HG02759 (cell line): ENCODE measurements around the gene PLCG2.
"Not testable (repeated sequence)": the region's sequence is repeated elsewhere in the genome, so short reads cannot be mapped to it uniquely, and the experiment has no call there.

ENCODE experiments used
- ATAC-seq: cut with Tn5 transposase; IDR thresholded peaks from one replicate; pipeline ENCODE4 v1.9.1; 2021; ENCODE audit warnings: mild to moderate bottlenecking, moderate library complexity; ENCODE audit not compliant: unreplicated experiment

The PLCG2 gene

DNA sequence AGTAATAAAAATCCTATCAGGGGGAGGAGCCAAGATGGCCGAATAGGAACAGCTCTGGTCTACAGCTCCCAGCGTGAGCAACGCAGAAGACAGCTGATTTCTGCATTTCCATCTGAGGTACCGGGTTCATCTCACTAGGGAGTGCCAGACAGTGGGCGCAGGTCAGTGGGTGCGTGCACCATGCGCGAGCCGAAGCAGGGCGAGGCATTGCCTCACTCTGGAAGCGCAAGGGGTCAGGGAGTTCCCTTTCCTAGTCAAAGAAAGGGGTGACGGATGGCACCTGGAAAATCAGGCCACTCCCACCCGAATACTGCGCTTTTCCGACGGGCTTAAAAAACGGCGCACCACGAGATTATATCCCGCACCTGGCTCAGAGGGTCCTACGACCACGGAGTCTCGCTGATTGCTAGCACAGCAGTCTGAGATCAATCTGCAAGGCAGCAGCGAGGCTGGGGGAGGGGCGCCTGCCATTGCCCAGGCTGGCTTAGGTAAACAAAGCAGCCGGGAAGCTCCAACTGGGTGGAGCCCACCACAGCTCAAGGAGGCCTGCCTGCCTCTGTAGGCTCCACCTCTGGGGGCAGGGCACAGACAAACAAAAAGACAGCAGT is 198.3 kb downstream of the PLCG2 start:
- not testable (repeated sequence) for ATAC-seq

DNA sequence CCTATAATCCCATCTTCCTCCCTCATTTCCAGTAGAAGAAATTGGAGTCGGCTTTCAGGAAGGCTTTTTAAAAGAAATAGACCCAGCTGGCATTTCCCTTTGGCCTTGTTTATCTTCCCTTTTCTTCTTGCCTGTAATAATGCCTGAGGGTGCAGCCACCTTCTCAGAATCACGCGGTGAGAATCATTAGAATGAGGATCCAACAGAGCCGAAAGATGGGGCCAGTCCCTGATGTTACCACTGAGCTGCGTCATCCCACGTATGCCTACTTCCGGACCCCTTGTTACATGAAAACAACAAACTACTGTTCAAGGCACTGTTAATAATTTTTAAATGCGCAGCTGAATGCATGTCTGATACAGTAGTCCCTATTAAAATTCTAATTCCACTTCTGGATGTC is 208.0 kb downstream of the PLCG2 start:
- ATAC-seq, result no peak

- no peak for ATAC-seq
Observed at GRCh38 chr16:81987706-81988105, 208.6 kb downstream of the PLCG2 start.

GRCh38 chr16:81992859-81993258 is 213.8 kb downstream of the PLCG2 start:
- ATAC-seq, result no peak

- ATAC-seq, result no peak
Observed at GRCh38 chr16:81994485-81994884, 215.4 kb downstream of the PLCG2 start.

DNA sequence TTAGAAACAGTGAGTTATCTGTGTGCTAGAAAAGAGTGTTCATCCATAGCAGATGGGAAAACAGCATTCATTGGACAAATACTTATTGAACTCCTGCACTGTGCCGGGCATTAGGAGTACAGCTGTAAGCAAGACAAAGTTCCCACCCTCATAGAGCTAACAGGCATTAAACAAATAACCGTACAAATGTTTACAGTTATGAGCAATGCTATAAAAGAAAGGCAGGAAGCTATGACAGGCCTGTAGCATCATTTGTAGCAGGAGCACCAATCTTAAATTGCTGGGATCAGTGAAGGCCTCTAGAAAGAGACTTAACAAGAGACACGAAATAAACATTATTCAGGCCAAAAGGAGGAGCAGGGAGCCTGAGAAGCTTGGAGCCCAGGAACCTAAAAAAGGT is 216.6 kb downstream of the PLCG2 start:
- ATAC-seq, result no peak

DNA sequence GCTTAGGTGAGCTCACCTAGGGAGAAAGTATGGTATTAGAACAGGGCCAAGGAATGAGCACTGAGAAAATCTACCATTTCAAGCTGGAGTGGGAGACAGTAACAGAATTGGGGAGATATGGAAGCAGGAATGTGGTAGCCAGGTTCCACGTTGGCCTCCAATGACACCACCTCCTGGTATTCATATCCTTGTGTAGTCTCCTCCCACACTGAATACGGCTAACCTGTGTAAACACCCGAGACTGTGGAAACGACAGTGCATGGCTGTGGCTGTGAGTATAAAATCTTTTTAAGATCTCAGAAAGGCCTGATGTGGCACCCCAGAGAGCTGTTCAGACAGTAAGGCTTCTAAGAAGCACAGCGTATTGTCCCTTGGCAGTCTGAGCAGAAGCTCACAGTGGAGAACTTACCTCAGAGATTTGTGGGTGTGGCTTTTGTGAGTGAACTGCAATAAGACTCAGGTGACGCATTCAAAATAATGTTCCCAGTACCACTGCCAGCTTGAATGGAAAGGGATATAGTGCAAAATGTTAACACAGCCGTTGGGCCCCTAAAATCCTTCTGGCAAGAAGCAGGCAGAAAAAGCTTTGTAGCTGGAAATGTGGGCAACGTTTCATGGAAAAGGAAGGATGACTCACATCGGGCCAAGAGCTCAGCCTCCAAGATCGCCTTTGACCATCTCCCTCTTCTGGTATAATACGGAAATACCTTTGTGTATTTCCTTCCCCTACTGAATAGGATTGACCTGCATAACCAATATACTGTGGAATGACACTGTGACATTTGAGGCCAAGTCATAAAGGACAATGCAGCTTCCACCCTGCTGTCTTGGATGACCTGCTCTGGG is 217.8 kb downstream of the PLCG2 start:
- no peak for ATAC-seq

DNA sequence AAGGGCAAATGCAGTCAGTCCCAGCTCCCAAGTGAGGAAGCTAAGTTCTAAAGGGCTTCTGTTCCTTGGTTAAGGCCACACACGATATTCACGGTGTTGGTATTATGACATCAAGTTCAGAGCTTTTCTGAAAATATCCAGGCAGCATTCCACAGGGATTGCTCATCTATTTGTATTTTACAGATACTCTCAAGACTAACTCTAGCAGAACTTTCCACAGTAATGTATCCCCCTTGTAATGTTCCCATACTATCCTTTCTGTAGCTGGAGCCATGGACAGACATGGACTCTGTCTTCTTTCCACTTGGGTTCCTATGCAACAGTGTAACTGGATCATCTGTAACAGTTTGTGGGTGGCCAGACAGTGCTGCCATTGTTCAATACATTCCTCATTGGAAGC is 218.6 kb downstream of the PLCG2 start:
- no peak for ATAC-seq

DNA sequence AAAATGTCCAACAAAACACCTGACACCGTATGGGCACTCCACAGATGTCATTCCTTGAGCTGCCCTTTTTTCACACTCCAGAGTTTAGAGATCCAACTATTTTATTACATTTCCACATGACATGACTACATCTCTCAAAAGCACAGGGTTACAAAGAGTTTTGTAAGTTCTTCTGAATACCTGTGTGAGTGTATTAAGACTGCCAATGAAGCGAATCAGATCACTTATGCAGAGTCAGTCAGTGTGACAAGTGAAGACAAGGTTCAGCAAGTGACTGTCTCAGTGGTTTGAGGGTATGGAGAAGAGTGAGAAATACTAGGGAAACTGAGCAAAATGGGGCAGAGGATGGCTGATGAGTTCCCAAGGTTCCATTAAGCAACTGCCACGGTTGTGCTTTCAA is 223.7 kb downstream of the PLCG2 start:
- ATAC-seq, result no peak

DNA sequence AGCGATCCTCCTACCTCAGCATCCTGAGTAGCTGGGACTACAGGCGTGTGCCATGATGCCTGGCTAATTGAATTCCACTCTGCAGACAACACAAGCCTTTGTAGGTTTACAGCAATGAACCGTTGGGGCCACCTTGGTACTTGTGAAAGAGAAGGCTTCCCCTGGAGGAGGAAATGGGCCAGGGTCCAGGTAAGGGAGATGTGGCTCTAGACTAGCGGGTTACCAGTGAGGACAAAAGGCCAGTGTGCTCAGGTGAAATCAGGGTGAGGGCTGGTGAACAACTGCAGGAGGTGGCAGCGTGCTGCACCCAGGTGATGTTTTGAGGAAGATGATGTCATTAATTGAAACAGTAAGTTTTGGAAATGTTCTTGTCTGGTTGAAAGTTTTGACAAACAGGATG is 225.5 kb downstream of the PLCG2 start:
- ATAC-seq, result no peak

- no peak for ATAC-seq
Observed at GRCh38 chr16:82005027-82005830, 226.1 kb downstream of the PLCG2 start.

DNA sequence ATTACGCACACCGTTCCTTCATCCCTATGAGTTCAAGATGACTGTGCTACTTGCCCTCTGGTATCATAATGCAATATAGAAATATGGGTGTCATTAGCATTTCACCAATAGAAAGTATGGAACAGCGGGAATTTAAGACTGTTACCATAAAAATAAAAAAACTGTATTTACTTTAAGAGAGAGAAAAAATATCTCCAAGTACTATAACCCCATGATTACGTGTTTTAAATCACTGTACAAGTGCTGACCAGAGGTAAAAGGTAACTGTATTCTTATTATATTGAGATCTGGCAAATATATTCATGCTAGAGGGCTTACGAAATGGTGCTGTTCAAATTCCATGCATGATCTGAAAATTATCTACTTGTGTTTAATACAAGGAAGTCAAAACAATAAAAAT is 226.9 kb downstream of the PLCG2 start:
- ATAC-seq, result no peak

GRCh38 chr16:82007189-82007588 is 228.1 kb downstream of the PLCG2 start:
- ATAC-seq, result no peak

DNA sequence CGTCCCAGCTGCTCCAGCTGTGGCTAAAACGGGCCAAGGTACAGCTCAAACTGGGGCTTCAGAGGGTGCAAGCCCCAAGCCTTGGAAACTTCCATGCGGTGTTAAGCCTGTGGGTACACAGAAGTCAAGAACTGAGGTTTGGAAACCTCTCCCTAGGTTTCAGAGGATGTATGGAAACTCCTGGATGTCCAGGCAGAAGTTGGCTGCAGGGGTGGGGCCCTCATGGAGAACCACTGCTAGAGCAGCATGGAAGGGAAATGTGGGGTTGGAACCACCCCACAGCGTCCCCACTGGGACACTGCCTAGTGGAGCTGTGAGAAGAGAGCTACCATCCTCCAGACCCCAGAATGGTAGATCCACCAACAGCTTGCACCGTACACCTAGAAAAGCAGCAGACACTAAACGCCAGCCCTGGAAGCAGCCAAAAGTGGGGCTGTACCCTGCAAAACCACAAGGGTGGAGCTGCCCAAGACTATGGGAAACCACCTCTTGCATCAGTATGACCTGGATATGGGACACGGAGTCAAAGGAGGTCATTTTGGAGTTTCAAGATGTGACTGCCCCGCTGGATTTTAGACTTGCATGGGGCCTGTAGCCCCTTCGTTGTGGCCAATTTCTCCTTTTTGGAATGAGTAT is 230.0 kb downstream of the PLCG2 start:
- no peak for ATAC-seq

- ATAC-seq, result not testable (repeated sequence)
Observed at GRCh38 chr16:82009789-82010188, 230.7 kb downstream of the PLCG2 start.

DNA sequence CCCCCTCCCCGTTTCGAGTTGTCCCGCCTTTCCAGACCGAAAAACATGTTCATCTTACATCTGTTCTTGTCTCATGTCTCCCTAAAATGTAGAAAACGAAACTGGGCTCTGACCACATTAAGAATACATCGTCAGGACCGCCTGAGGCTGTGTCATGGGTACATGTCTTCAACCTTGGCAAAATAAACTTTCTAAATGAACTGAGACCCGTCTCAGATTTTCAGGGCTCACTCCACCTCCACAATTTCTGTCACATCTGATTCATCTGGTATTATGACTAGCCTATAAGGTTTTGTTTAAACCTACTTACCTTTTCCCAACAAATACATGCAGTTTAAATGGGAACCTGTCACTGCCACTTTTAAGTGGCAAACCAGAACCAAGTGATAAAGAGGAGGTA is 231.6 kb downstream of the PLCG2 start:
- ATAC-seq, result no peak

GRCh38 chr16:82011199-82011641 is 232.1 kb downstream of the PLCG2 start, which contains the start of gene SDR42E1:
SDR42E1 (minus strand) TSS chr16:82011470; CDS start chr16:82000858, 10,612 bp downstream.
- ATAC-seq, result peak; percentile 98
